AG09309 (cell line): ENCODE measurements around the gene XPNPEP2.

Experiments used
- DNase-seq: peaks from one replicate; pipeline ENCODE4 v3.0.0-alpha.2; 2010; ENCODE audit warnings: low read depth
- H3K4me3 ChIP-seq: 2 replicates; pipeline ENCODE4 v1.5.1; 2011; ENCODE audit warnings: mild to moderate bottlenecking, low read depth, low read length, moderate library complexity; ENCODE audit not compliant: control insufficient read depth
- CTCF ChIP-seq: IDR thresholded peaks from 2 replicates; pipeline ENCODE4 v1.5.1; 2011; ENCODE audit warnings: mild to moderate bottlenecking, low read depth, low read length, inconsistent platforms; ENCODE audit not compliant: insufficient read depth, control insufficient read depth; ENCODE audit errors: missing control alignments

The XPNPEP2 gene

DNA sequence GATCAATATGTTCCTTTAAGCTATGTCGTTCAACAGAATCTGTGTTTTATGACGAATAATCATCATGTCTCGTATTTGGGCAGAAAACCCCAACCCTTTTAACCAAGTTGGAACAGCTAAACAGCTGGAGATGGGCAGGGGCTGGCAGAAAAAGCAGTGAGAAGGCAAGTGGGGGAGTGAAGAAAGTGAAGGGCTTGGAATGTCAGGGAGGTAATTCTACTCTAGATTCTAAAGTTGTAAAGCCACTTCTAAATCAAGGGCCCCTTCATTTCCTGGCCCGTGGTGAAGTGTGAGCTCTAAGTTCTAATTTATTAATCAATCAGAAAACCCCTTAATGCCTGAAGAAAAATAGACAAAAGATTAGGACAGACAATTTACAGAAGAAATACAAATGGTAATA, 61.4 kb downstream of the XPNPEP2 start:
- no peak for TF ChIP-seq CTCF
- no peak overlapping the region for H3K4me3 ChIP-seq
- no peak for DNase-seq

DNA sequence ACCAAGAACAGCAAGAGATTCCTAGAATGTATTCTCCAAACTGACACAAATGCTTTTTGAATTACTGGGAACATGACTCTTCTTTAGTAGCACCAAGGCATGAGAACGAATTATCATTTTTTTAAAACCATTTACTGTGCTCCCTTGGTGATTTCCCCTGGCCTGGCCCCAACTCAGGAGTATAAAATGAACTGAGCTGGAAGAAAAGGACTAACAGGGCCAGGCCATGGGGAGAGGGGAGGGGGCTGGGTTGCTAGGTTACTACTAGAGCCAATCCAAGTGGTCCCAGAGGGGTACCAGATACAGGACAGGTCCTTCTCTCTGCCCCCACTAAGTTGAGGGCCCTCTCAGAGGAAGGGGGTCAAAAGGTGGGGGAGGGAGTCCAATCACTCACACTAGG, 64.1 kb downstream of the XPNPEP2 start:
- DNase-seq = no peak
- no peak for TF ChIP-seq CTCF
- no peak overlapping the region for H3K4me3 ChIP-seq

DNA sequence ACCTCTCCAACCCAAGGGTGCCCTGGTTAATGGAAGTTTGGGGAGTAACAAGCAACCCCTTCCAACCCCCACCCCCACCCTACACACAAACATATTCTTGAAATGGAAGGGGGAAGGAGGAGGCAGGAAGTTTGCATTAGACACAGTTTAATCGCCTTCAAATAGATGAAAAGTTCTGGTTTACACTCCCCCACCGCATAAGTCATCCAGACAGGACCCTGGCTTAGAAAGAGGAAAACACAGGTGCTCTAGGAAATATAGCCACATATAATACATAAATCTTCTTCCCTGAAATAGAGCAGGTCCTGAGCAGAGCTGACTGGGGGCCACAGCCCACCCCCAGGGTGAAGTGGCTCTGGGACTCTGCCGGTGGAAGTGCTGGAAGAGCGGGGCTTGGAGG, 66.0 kb downstream of the XPNPEP2 start:
- TF ChIP-seq CTCF = no peak
- H3K4me3 ChIP-seq = no peak overlapping the region
- no peak for DNase-seq

GRCh38 chrX:129808158-129808828, 69.5 kb downstream of the XPNPEP2 start:
- no peak overlapping the region for H3K4me3 ChIP-seq
- TF ChIP-seq CTCF = no peak
- DNase-seq = peak; percentile 20

DNA sequence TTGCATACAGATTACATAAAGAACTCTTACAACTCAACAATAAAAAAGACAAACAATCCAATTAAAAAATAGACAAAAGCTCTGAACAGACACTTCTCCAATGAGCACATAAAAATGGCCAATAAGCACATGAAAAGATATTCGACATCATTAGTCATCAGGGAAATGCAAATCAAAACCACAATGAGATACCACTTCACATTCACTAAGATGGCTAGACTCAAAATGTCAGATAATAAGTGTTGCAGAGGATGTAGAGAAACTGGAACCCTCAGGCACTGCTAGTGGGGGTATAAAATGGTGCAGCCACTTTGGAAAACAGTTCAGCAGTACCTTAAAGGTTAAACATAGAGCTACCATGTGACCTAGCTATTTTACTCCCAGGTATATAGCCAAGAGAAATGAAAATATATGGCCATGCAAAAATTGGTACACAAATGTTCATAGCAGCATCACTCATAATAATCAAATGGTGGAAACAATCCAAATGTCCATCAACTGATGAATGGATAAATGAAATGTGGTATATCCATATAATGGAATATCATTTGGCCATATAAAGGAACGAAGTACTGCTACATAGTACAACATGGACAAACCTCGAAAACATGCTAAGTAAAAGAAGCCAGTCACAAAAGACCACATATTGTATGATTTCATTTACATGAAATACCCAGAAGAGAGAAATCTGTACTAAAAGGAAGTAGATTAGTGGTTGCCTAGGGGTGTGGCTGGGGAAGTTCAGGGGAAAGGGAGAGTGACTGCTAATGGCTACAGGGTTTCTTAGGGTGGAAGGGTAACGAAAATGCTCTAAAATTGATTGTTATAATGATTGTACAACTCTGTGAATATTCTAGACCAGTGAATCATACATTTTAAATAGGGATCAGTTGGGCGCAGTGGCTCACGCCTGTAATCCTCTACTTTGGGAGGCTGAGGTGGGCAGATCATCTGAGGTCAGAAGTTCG, 70.3 kb downstream of the XPNPEP2 start:
- no peak for TF ChIP-seq CTCF
- no peak for DNase-seq
- H3K4me3 ChIP-seq = no peak overlapping the region

GRCh38 chrX:129813662-129814368, 75.0 kb downstream of the XPNPEP2 start:
- DNase-seq = no peak
- H3K4me3 ChIP-seq = no peak overlapping the region
- TF ChIP-seq CTCF = no peak
